HG03432 (cell line): ENCODE results near the gene CCL17.
"Not testable (repeated sequence)": the region's sequence is repeated elsewhere in the genome, so short reads cannot be mapped to it uniquely, and the experiment has no call there.

Experiments
- ATAC-seq: cut with Tn5 transposase; IDR thresholded peaks from one replicate; pipeline ENCODE4 v1.9.1; 2021; ENCODE audit warnings: mild to moderate bottlenecking, moderate library complexity; ENCODE audit not compliant: unreplicated experiment

Gene CCL17

DNA sequence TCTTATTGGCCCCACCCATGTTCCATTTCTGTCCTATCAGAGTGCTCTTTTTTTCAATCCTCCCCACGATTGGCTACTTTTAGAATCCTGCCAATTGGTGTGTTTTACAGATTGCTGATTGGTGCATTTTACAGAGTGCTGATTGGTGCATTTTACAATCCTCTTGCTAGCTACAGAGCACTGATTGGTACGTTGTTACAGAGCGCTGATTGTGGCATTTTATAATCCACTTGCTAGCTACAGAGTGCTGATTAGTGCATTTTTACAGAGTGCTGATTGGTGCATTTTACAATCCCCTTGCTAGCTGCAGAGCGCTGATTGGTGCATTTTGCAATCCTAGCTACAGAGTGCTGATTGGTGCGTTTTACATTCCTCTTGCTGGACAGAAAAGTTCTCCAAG is 9.5 kb upstream of the CCL17 start:
- no peak for ATAC-seq

DNA sequence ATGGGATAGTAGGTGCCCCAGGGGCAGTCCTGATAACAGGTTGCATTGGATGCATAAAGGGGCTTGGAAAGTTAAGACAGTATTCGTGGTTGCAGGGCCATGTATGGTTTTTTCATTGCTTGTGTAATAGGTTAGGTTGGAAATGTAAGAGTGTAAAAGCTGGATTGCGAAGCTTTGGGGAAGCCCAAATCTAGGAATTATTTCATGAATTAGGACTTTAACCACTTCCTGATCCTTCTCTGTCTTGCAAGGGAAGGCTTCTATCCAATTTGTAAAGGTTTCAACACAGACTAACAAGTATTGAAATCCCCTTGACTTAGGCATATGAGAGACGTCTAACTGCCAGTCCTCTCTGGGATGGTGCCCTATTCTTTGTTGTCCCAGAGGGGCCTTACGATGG is 7.8 kb upstream of the CCL17 start:
- no peak for ATAC-seq

DNA sequence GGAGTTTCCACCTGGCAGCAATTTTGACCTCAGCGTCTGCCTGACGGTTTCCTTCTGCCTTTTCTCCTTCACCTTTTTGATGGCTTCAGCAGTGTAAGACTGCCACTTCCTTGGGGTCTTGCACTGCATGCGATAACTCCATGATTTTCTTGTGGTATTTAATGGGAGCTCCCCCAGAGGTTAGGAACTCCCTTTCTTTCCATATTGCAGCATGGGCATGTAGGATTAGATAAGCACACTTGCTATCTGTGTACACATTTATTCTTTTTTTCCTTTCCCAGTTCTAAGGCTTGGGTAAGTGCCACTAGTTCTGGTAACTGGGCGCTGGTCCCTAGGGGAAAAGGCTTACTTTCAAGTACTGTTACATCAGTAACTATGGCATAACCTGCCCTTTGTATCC is 7.1 kb upstream of the CCL17 start:
- not testable (repeated sequence) for ATAC-seq

DNA sequence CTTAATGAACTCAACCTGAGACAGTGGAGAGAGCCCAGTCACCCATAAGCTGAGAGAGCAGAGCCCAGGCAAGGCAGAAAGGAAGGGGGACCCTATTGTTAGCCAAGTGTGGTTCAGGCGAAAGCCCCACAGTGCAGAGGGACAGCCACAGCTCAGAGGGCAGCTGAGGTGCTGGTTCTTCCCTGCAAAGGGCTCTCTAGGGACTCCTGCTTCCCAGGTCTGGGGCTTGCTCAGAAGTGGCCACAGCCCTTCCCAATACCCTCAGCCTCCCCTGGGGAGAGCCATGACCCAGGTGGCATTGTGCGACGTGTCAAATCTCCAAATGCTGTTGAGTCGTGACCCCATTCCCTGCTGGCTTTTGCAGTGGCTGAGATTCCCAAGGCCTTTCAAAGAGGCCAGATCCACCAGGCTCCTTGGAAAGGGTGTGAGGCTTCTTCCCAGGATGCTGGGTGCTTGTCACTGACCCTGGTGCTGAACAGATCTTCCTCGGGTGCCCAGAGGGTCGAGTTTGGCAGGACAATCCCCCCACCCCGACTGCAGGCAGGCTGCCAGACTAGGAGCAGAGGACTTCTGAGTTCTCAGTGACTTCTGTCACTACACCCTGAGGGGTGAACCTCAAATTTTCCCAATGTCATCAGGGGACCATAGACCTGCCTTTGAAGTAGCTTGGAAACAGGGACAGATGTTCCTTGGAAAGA is 2.5 kb upstream of the CCL17 start:
- ATAC-seq, result no peak

DNA sequence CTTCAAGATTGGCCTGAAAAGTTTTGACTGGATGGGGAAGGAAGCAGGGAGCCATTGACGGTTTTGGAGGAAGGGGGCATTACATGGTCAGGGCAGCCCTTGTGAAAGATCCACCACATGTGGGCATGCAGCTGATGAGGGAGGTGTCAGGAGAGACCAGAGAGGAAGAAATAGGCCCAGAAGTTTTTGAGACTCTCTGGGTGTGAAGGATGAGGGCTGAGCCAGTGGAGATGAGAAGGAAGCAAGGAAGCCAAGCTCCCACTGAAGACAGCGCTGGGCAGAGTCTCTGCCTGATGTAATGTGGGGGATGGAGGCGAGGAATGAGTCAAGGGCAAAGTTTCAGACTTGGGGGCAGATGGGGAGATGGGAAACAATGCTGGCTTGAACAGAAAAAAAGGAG is 530 bp downstream of the CCL17 start:
- no peak for ATAC-seq

DNA sequence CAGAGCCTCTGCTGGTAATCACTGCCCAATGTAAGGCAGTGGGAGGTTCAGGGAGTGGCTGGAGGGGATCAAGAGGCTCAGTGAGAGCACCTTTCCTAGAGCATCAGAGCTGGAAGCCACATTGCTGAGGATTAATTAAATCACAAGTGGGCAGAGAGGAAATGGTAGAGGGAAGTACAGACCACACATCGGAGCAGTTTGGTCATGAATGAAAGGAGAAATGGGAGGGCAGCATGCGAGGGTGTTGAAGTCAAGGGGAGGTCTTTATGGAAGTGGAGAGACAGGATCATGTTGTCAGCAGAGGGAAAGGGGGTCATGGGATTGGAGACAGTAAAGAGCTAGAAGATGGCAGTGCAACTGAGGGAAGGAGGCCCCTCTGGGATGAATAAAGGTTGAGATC is 2.3 kb downstream of the CCL17 start:
- ATAC-seq, result no peak

DNA sequence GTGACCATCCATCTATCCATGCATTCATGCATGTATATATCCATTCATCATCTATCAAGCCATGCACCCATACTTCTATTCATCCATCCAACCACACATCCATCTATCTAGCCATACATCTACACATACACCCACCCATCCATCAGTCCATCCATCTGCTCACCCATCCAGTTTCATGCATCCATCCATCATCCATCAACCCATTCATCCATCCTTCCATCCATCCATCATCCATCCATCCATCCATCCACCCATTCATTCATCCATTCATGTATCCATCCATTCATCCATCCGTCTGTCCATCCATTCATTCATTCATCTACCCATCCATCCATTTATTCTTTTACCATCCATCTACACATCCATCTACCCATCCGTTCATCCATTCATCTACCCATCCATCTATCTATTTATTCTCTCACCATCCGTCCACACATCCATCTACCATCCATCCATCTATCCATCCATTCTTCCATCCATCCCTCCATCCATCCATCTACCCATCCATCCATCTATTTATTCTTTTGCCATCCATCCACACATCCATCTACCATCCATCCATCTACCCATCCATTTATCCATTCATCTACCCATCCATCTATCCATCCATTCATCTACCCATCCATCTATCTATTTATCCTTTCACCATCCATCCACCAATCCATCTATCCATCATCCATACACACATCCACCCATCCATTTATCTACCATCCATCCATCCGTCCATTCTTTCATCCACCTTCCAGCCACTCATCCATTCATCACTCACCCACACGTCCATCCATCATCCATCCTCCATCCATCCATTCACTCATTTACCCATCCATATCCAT is 3.2 kb downstream of the CCL17 start:
- no peak for ATAC-seq

DNA sequence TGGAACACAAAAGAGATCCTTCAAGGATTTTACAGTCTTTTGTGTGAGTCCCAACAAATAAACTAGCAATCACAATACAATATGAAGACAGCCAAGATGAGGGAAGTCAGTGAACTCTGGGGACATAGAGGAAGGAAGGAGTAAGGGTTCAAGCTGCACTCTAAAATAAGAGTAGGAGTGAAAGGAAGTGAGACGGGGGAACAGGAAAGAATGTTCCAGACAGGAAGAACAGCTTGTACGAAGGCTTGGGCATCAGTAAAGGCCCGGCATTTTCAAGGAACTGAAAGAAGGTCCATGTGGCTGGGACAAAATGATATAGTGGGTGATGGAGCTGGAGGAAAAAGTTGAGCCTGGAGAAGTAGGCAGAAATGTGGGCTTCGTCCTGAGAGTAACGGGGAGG is 4.5 kb downstream of the CCL17 start:
- no peak for ATAC-seq

DNA sequence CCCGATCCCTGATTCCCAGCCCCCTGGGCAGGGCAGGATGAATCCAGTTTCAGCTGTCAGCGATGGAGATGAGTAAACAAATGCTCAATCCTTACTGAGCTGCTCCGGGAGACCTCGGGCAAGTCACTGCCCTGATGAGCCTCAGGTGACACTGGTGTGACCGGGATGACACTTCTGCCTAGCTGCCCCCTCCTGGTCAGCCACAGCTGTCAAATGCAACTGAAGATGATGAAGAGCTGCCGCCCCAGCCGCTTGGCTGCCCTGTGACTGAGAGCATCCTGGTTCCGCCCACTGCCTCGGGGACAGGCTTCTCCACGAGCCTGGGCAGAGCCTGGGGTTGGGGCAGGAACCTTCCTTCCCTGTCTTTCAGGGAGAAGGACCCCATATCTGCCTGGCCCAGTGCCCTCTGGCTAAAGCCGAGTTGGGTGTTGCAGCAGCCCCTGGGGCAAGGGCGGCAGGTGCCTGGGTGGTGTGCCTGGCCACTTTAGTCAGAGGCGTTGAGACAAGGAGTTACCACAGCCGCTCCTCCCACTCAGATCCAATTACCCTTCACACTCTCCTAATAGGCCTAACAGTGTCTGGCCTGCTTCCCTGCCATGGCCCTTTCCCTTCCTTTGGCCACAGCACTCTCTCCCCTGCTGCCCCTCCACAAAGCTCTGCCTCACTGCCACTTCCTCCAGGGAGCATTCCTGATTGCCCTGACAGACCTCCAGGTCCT is 5.5 kb downstream of the CCL17 start:
- no peak for ATAC-seq

DNA sequence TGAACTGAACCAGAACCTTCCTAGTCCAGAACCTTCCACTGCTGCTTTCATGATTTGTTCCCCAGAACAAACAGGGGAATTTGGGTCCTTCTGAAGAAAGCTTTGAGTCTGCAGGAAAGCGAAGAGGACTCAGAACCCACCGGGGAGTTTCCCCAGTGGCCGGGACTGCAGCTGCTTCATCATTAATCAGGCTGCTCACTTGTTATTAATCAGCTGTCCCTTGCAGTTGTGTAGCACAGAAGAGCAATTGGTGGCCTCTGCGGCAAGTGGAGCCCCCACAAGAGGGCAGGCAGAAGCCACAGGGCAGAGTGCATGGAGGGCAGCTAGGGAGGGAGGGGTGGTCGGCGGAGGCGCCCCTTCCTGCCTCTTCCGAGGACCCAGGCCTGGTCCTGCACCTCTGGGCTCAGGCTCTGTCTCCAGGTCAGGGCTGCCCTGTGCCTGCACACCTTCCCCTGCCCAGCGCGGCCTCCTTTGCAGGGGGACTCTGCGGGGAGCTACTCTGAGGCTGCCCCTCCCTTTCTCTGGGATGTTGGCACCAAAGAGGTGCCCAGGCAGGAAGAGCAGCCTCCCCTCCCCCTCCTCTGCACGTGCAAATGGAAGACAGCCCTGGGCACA is 6.9 kb downstream of the CCL17 start:
- no peak for ATAC-seq

DNA sequence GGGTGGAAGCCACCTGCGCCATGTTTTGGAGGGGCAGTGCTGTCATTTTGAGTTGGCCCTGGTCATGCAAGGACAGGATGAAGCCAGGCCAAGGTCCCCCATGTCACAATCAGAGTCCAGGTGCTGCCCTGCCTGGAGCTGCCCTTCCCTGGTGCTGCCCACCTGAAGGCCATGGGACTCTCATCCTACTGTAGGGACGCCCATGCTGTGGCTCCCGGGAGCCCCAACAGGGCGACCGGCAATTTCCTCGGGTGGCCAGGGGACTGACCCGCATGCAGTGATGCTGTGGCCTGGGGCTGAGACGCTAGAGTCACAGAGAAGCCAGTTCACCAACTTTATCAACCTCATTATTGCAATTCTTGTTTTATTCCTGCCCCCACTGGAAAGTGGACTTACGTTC is 8.0 kb downstream of the CCL17 start:
- no peak for ATAC-seq

DNA sequence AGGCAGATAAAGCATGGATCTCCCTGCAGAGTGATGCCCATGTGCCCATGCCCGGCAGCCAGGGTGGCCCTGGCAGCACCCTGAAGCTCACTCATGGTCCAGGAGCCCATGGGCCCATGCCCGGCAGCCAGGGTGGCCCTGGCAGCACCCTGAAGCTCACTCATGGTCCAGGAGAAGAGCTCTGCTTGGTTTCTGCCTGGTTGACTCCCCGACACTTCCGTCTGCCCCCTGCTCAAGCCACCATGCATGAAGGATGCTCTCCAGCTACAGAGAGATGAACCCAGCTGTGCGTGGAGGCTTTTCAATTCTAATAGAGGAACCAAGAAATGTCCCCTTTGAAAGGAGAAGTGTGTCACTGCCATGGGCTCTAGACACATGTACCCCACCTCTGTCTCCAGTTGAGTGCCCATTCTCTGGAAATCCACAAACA is 8.7 kb downstream of the CCL17 start:
- peak; percentile 67 for ATAC-seq

DNA sequence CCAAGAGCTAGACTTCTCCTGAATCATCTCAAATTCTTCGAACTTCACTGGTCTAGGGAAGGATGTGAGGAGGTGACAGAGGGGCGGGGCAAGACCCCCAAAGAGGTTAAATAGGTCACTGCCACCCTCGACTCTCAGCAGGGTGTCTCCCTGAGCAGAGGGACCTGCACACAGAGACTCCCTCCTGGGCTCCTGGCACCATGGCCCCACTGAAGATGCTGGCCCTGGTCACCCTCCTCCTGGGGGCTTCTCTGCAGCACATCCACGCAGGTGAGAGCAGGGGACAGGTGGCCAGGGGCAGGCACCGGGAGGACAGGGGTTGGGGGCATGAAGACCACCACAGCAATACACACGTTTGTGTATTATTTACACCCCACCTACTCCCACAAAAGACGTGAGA is 9.2 kb downstream of the CCL17 start:
- peak; percentile 4 for ATAC-seq

DNA sequence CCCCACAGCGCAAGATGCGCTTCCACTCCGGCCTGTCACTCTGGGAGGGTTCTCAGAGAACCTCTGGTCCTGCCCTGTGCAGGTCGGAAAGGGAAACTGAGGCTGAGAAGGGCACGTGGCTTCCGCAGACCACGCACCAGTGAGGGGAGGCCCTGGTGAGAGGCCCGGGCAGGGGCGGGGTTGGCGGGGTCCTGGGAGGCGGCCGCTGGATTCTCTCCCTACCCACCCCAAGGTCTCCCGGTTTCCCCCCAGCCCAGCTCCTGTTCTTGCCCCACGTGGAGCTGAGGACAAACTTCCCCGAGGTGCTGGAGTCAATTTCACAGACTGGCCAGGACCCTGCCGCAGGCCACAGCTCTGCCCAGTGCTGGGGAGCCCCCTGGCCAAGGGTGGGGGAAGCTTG is 11.5 kb downstream of the CCL17 start:
- ATAC-seq, result no peak

DNA sequence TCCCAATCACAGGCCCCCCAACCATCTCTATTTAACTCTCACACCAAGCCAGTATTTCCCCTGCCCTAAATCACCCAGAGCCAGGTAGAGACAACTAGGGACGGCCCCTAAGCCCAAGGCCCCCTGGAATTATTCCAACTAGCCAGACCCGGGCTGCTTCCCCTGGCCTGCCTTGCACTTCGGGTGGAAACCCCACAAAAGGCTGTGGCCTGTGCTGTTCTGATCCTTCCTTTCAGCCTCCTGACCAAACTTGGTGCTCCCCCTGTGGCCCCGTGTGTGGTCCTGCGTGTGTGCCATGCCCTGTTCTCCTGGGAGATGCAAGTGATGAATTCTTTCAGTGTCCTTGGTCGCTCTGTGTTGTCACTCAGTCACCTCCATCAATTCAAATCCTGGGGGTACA is 14.9 kb downstream of the CCL17 start:
- no peak for ATAC-seq

DNA sequence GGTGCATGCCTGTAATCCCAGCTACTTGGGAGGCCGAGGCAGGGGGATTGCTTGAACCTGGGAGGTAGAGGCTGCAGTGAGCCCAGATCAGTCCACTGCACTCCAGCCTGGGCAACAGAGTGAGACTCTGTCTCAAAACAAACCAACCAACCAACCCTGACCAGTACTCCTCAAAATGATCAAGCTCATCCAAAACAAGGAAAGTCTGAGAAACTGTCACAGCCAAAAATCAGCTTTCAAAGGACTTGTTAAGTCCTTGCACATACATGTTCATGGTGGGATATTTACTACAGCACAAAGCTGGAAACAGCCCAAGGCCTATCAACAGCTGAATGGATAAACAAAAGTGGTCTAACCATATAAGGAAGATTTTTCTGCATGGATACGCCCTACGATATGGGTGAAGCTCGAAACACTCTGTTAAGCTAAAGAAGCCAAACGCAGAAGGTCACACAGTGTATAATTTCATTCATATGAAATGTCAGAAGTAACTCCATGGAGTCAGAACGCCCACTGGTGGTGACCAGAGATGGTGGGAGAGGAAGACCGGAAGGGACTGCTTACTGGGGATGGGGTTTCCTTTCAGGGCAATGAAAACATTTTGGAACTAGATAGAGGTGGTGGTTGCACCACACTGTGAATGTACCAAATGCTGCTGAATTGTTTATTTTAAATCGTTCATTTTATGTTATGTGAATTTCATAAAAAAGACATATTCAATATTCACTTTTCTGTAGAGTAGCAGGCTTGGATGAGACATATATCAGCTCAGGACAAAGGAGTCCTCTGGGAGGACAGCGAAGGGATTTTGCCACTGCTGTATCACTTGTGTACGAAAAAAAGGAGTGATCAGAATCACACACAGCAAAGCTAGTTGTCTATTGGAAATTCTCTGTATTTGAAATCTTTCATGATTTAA is 17.7 kb downstream of the CCL17 start:
- ATAC-seq, result no peak

DNA sequence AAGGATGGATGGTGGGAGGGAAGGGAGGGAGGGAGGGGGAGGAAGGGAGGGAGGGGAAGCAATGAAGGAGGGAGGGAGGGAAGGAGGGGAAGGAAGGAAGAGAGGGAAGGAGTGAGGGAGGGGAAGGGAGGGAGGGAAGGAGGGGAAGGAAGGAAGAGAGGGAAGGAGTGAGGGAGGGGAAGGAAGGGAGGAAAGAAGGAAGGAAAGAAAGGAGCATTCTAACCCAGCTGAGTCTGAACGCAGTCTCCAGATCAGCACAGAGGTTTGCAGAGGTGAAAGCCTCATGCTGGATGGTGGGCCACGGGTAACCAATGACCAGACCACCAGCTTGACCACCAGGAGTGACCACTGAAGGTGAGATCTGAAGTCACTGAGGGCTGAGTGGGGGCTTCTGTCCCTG is 18.6 kb downstream of the CCL17 start:
- ATAC-seq, result no peak

DNA sequence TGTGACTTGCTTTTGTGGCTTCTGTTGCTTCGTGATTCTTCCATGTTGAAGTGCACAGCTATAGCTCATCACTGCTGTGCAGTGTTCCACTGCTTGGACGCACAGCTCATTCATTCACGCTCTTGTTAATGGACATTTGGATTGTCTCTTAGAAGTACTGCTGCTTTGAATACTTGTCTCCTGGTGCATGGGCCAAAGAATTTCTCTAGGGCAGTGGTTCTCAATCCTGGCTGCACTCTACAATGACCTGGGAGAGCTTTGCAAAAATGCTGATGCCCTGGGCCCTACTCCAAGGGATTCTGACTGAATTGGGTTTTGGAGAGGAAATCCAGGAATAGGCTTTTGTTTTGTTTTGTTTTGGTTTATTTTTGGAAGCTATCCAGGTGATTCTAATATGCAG is 20.0 kb downstream of the CCL17 start:
- no peak for ATAC-seq

DNA sequence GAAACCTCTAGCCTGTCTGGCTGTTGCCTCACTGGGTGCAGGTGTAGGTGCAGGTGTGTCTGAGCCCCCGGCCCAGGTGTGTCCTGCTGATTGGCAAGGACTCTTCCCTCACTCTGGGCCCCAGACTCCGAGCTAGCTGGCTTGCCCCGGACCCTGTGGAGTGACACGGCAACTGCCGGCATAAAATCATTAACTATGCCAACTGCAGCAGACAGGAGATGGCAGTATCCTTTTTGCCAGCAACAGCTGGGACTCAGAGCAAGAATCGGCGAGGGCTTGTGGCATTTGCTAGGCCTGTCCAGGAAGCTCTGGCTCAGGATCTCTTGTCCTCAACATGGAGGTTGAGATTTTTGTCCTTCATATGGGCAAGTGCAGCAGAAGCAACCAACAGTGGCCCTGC is 21.8 kb downstream of the CCL17 start:
- no peak for ATAC-seq

DNA sequence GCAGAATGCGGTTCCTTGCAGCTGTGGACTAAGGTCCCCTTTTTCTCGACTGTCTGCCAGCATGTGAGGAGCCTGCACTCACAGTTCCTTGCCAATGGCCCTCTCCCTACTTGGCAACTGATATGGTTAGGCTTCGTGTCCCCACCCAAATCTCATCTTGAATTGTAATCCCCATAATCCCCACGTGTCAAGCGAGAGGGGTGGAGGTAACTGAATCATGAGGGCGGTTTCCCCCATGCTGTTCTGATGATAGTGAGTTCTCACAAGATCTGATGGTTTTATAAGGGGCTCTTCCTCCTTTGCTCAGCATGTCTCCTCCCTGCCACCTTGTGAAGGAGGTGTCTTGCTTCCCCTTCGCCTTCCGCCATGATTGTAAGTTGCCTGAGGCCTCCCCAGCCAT is 22.7 kb downstream of the CCL17 start:
- ATAC-seq, result no peak
